Subcutaneous adipose tissue (tissue), 4 donors: ENCODE data around the gene CDKL1. TPM values are rescaled to one million over a fixed set of nuclear protein-coding genes. Genes with fewer than 3 reads are reported as not detected.

Experiments used
- CTCF ChIP-seq: fragments of 450-650 bp; IDR thresholded peaks from one replicate; pipeline ENCODE4 v1.5.1; 2016; ENCODE audit warnings: low read depth, mild to moderate bottlenecking, control low read depth, antibody characterized with exemption, moderate library complexity
- total RNA-seq, 4 donors: library from RNA; depleted of rRNA; stranded (reverse); fragments of >200 nt; gene quantifications; one replicate each; pipeline ENCODE4 v1.1.0, GENCODE V29; 2016

Gene CDKL1
- total RNA-seq, 4 donors from 2014 or later = 12.2 to 37.7 (median 31.4) TPM

GRCh38 chr14:50321009-50321660, 75.5 kb downstream of the CDKL1 start:
- no peak for TF ChIP-seq CTCF

- TF ChIP-seq CTCF = no peak
These were observed 76.4 kb downstream of the CDKL1 start for GRCh38 chr14:50320283-50320682.

GRCh38 chr14:50319721-50320120, 77.0 kb downstream of the CDKL1 start:
- no peak for TF ChIP-seq CTCF

- TF ChIP-seq CTCF = no peak
These were observed 77.4 kb downstream of the CDKL1 start for GRCh38 chr14:50319293-50319692.

GRCh38 chr14:50318031-50318626, 78.6 kb downstream of the CDKL1 start:
- TF ChIP-seq CTCF = no peak

- TF ChIP-seq CTCF = no peak
These were observed 84.0 kb downstream of the CDKL1 start for GRCh38 chr14:50312734-50313054.

- no peak for TF ChIP-seq CTCF
These were observed 84.5 kb downstream of the CDKL1 start, which contains the start of the genes DMAC2L and L2HGDH for GRCh38 chr14:50311972-50312733. Gene DMAC2L, plus strand, starts transcription at chr14:50312324. Its CDS starts 9,164 bp downstream, at chr14:50321488. Gene L2HGDH, minus strand, starts transcription at chr14:50312229. Its CDS starts 79 bp downstream, at chr14:50312150.
